ENCODE results near the gene AXIN1.
"Not testable (repeated sequence)": the region's sequence is repeated elsewhere in the genome, so short reads cannot be mapped to it uniquely, and the experiment has no call there.

AXIN1 gene

GRCh38 chr16:272633-273546 is 79.6 kb downstream of the AXIN1 start:
- Histone ChIP-seq H3K4me1 (peaks cover 0 to 9% (median 6%) of the 10 kb centered on the region in 10 experiments; a peak in 16 of 20 replicates), H3K4me2 (no peak overlapping the region), H3K27me3 (peaks cover 36 to 51% (median 41%) of the 10 kb centered on the region in 11 experiments), H3K4me3 (no peak overlapping the region), H3K9ac (no peak overlapping the region), H3K36me3 (no peaks in the 10 kb centered on the region), H3K9me3 (replicated peaks in 1 of 11) (no peaks in the 10 kb centered on the region), H3K27ac (no peak overlapping the region), H4K20me1 (peaks cover 0 to 30% (median 0%) of the 10 kb centered on the region in 11 experiments; a peak in 5 of 22 replicates)
- TF ChIP-seq Cebpa-rat (IDR thresholded peaks at IDR 0.05) = no peak

- Histone ChIP-seq H3K9me3 (replicated peaks in 1 of 11) (no peaks in the 10 kb centered on the region), H3K4me2 (no peak overlapping the region), H3K4me3 (no peak overlapping the region), H3K27me3 (peaks cover 15 to 28% (median 18%) of the 10 kb centered on the region in 11 experiments), H3K9ac (no peak overlapping the region), H4K20me1 (peaks cover 0 to 42% (median 0%) of the 10 kb centered on the region in 11 experiments; a peak in 8 of 22 replicates), H3K4me1 (peaks cover 0 to 9% (median 6%) of the 10 kb centered on the region in 10 experiments; a peak in 16 of 20 replicates), H3K36me3 (peaks cover 0 to 9% (median 0%) of the 10 kb centered on the region in 11 experiments; a peak in 6 of 22 replicates), H3K27ac (no peak overlapping the region)
- no peak for TF ChIP-seq Cebpa-rat (IDR thresholded peaks at IDR 0.05)
These were observed 81.9 kb downstream of the AXIN1 start for GRCh38 chr16:270381-271255.

GRCh38 chr16:269061-269796 is 83.3 kb downstream of the AXIN1 start:
- peaks cover 8 to 23% (median 13%) of the 10 kb centered on the region in 11 experiments; a peak in 19 of 22 replicates for H3K36me3 ChIP-seq
- no peak overlapping the region for H3K27ac ChIP-seq
- peaks cover 3 to 14% (median 4%) of the 10 kb centered on the region in 11 experiments for H3K27me3 ChIP-seq
- no peaks in the 10 kb centered on the region for H3K4me1 ChIP-seq
- H3K9ac ChIP-seq = no peak overlapping the region
- H3K4me2 ChIP-seq = no peak overlapping the region
- H3K9me3 ChIP-seq (replicated peaks in 1 of 11) = no peaks in the 10 kb centered on the region
- H4K20me1 ChIP-seq = peaks cover 0 to 52% (median 0%) of the 10 kb centered on the region in 11 experiments; a peak in 7 of 22 replicates
- no peak for TF ChIP-seq Cebpa-rat (IDR thresholded peaks at IDR 0.05)
- no peak overlapping the region for H3K4me3 ChIP-seq

- Histone ChIP-seq H3K27ac (no peak overlapping the region), H3K4me3 (no peak overlapping the region), H3K27me3 (peaks cover 0 to 7% (median 0%) of the 10 kb centered on the region in 11 experiments; a peak in 3 of 22 replicates), H3K36me3 (peaks cover 11 to 32% (median 21%) of the 10 kb centered on the region in 11 experiments; a peak in 20 of 22 replicates), H3K4me2 (no peak overlapping the region), H3K9ac (no peak overlapping the region), H3K4me1 (no peaks in the 10 kb centered on the region), H4K20me1 (peaks cover 0 to 60% (median 0%) of the 10 kb centered on the region in 11 experiments; a peak in 6 of 22 replicates), H3K9me3 (replicated peaks in 1 of 11) (no peaks in the 10 kb centered on the region)
- no peak for TF ChIP-seq Cebpa-rat (IDR thresholded peaks at IDR 0.05)
These were observed 84.1 kb downstream of the AXIN1 start for GRCh38 chr16:268141-269053.

GRCh38 chr16:267562-267961 is 85.0 kb downstream of the AXIN1 start:
- not testable (repeated sequence) for H3K4me3 ChIP-seq

GRCh38 chr16:266258-267164 is 86.0 kb downstream of the AXIN1 start:
- H3K9me3 ChIP-seq (replicated peaks in 1 of 11) = no peaks in the 10 kb centered on the region
- H3K9ac ChIP-seq = no peak overlapping the region
- peaks cover 26 to 50% (median 40%) of the 10 kb centered on the region in 11 experiments for H3K36me3 ChIP-seq
- H3K27me3 ChIP-seq = no peaks in the 10 kb centered on the region
- no peak overlapping the region for H3K4me3 ChIP-seq
- H3K4me2 ChIP-seq = no peak overlapping the region
- H4K20me1 ChIP-seq = peaks cover 0 to 75% (median 0%) of the 10 kb centered on the region in 11 experiments; a peak in 6 of 22 replicates
- H3K27ac ChIP-seq = no peak overlapping the region
- TF ChIP-seq Cebpa-rat (IDR thresholded peaks at IDR 0.05) = no peak
- no peaks in the 10 kb centered on the region for H3K4me1 ChIP-seq

More at GRCh38 chr16:267562-267961, 85.0 kb downstream of the AXIN1 start:
- peaks cover 0 to 65% (median 0%) of the 10 kb centered on the region in 11 experiments; a peak in 6 of 22 replicates for H4K20me1 ChIP-seq
- not testable (repeated sequence) for H3K9me3 ChIP-seq (replicated peaks in 1 of 11); H3K27me3 ChIP-seq; H3K4me2 ChIP-seq; H3K4me1 ChIP-seq; H3K9ac ChIP-seq; H3K27ac ChIP-seq
- peaks cover 16 to 40% (median 30%) of the 10 kb centered on the region in 11 experiments; a peak in 21 of 22 replicates for H3K36me3 ChIP-seq

GRCh38 chr16:265711-266110 is 86.8 kb downstream of the AXIN1 start:
- Histone ChIP-seq H4K20me1 (peaks cover 0 to 83% (median 0%) of the 10 kb centered on the region in 11 experiments; a peak in 6 of 22 replicates), H3K36me3 (peaks cover 34 to 58% (median 48%) of the 10 kb centered on the region in 11 experiments), H3K27ac (no peak overlapping the region), H3K27me3 (no peaks in the 10 kb centered on the region), H3K9me3 (replicated peaks in 1 of 11) (no peaks in the 10 kb centered on the region), H3K4me1 (no peaks in the 10 kb centered on the region), H3K4me3 (no peak overlapping the region), H3K9ac (no peak overlapping the region), H3K4me2 (no peak overlapping the region)
- TF ChIP-seq Cebpa-rat (IDR thresholded peaks at IDR 0.05) = no peak
